SK-N-SH treated with all-trans-retinoic acid at 6 μM for 48 hours (cell line): ENCODE measurements around the gene FHOD3.

Experiments
- ATAC-seq: fragments of 200-7000 bp; cut with Tn5 transposase; 3 replicates; pipeline ENCODE4 v1.9.1; 2020; ENCODE audit warnings: mild to moderate bottlenecking, moderate library complexity
- ARNTL ChIP-seq: fragments of 450-650 bp; formaldehyde crosslinking; IDR thresholded peaks from 2 replicates; pipeline ENCODE4 v1.5.0; 2020; ENCODE audit warnings: low read depth, mild to moderate bottlenecking, moderate library complexity, borderline replicate concordance
- CREB5 ChIP-seq: fragments of 250-450 bp; sonication (Bioruptor Pico); IDR thresholded peaks from 2 replicates; pipeline ENCODE4 v1.5.1; 2020; ENCODE audit warnings: low read depth, mild to moderate bottlenecking, moderate library complexity
- ESRRG ChIP-seq: fragments of 250-450 bp; sonication (Bioruptor Pico); IDR thresholded peaks from 2 replicates; pipeline ENCODE4 v1.6.1; 2021; ENCODE audit warnings: mild to moderate bottlenecking
- GLIS3 ChIP-seq: fragments of 250-450 bp; sonication (Bioruptor Pico); IDR thresholded peaks from 2 replicates; pipeline ENCODE4 v1.5.0; 2020; ENCODE audit warnings: mild to moderate bottlenecking, moderate library complexity
- OSR1 ChIP-seq: fragments of 250-450 bp; sonication (Bioruptor Pico); IDR thresholded peaks from 2 replicates; pipeline ENCODE4 v1.8.0; 2022; ENCODE audit warnings: moderate library complexity, mild to moderate bottlenecking, inconsistent platforms
- PATZ1 ChIP-seq: fragments of 250-450 bp; sonication (Bioruptor Pico); IDR thresholded peaks from 2 replicates; pipeline ENCODE4 v1.8.0; 2020; ENCODE audit warnings: mild to moderate bottlenecking, moderate library complexity, borderline replicate concordance
- POU6F1 ChIP-seq: fragments of 250-450 bp; sonication (Bioruptor Pico); IDR thresholded peaks from 2 replicates; pipeline ENCODE4 v1.8.0; 2021; ENCODE audit warnings: low read depth, mild to moderate bottlenecking, moderate library complexity, borderline replicate concordance
- PPARA ChIP-seq: fragments of 250-450 bp; sonication (Bioruptor Pico); IDR thresholded peaks from 2 replicates; pipeline ENCODE4 v1.5.0; 2020; ENCODE audit warnings: mild to moderate bottlenecking, borderline replicate concordance
- RARB ChIP-seq: fragments of 250-450 bp; sonication (Bioruptor Pico); IDR thresholded peaks from 2 replicates; pipeline ENCODE4 v1.8.0; 2021; ENCODE audit warnings: mild to moderate bottlenecking, moderate library complexity
- TCF4 ChIP-seq: fragments of 250-450 bp; sonication (Bioruptor Pico); IDR thresholded peaks from 2 replicates; pipeline ENCODE4 v1.8.0; 2021; ENCODE audit warnings: mild to moderate bottlenecking, moderate library complexity, borderline replicate concordance
- TOX ChIP-seq: fragments of 250-450 bp; sonication (Bioruptor Pico); IDR thresholded peaks from 2 replicates; pipeline ENCODE4 v1.8.0; 2021; ENCODE audit warnings: mild to moderate bottlenecking, moderate library complexity, borderline replicate concordance
- TSHZ2 ChIP-seq: fragments of 250-450 bp; sonication (Bioruptor Pico); IDR thresholded peaks from 2 replicates; pipeline ENCODE4 v1.5.0; 2020; ENCODE audit warnings: mild to moderate bottlenecking, moderate library complexity
- ZC3H10 ChIP-seq: fragments of 250-450 bp; sonication (Bioruptor Pico); IDR thresholded peaks from 2 replicates; pipeline ENCODE4 v1.5.1; 2021; ENCODE audit warnings: mild to moderate bottlenecking, moderate library complexity
- ZFP3 ChIP-seq: fragments of 250-450 bp; sonication (Bioruptor Pico); IDR thresholded peaks from 2 replicates; pipeline ENCODE4 v1.5.0; 2020; ENCODE audit warnings: mild to moderate bottlenecking, moderate library complexity
- ZNF565 ChIP-seq: fragments of 450-650 bp; formaldehyde crosslinking; conservative IDR thresholded peaks from 2 replicates; pipeline ENCODE4 v1.5.0; 2020; ENCODE audit warnings: low read depth, mild to moderate bottlenecking, moderate library complexity
- ZNF70 ChIP-seq: fragments of 450-650 bp; formaldehyde crosslinking; IDR thresholded peaks from 2 replicates; pipeline ENCODE4 v1.5.0; 2020; ENCODE audit warnings: mild to moderate bottlenecking, moderate library complexity
- ZNF8 ChIP-seq: fragments of 450-650 bp; formaldehyde crosslinking; IDR thresholded peaks from 2 replicates; pipeline ENCODE4 v1.5.0; 2020; ENCODE audit warnings: mild to moderate bottlenecking, moderate library complexity

The FHOD3 gene

GRCh38 chr18:36744261-36744876 is 446.9 kb downstream of the FHOD3 start (continued):
- TF ChIP-seq TSHZ2 = no peak

- ATAC-seq = no peak; the same call in 2 of the 3 replicates
- TF ChIP-seq PPARA (CRISPR knock-in tag) = no peak
- TF ChIP-seq CREB5 (CRISPR knock-in tag) = no peak
- no peak for TF ChIP-seq ZC3H10
- TF ChIP-seq TOX (CRISPR knock-in tag) = no peak
- TF ChIP-seq ARNTL = no peak
- TF ChIP-seq POU6F1 (CRISPR knock-in tag) = no peak
- TF ChIP-seq OSR1 = no peak
- no peak for TF ChIP-seq PATZ1 (CRISPR knock-in tag)
- TF ChIP-seq ZNF70 = no peak
- TF ChIP-seq ESRRG (CRISPR knock-in tag) = no peak
- TF ChIP-seq ZFP3 (CRISPR knock-in tag) = no peak
- no peak for TF ChIP-seq TSHZ2
- no peak for TF ChIP-seq ZNF8 (CRISPR knock-in tag)
Measured at GRCh38 chr18:36745219-36745975, 447.9 kb downstream of the FHOD3 start.

- no peak for ATAC-seq
- TF ChIP-seq PATZ1 (CRISPR knock-in tag) = no peak
- no peak for TF ChIP-seq GLIS3 (CRISPR knock-in tag)
- no peak for TF ChIP-seq ARNTL
- no peak for TF ChIP-seq TCF4 (CRISPR knock-in tag)
- TF ChIP-seq CREB5 (CRISPR knock-in tag) = no peak
- no peak for TF ChIP-seq TOX (CRISPR knock-in tag)
- no peak for TF ChIP-seq ZFP3 (CRISPR knock-in tag)
- no peak for TF ChIP-seq ESRRG (CRISPR knock-in tag)
- no peak for TF ChIP-seq PPARA (CRISPR knock-in tag)
- TF ChIP-seq RARB (CRISPR knock-in tag) = no peak
- TF ChIP-seq ZNF565 (CRISPR knock-in tag) = no peak
- TF ChIP-seq OSR1 = no peak
Measured at GRCh38 chr18:36752929-36753865, 455.7 kb downstream of the FHOD3 start.
